Measurements from ENCODE around the gene TMPRSS6. TPM values are rescaled to one million over a fixed set of nuclear protein-coding genes. Genes with fewer than 3 reads are reported as not detected.

The TMPRSS6 gene
- total RNA-seq, 1 donor from 2014 or later, result 0.53 TPM

GRCh38 chr22:37112084-37112728 is 2.7 kb upstream of the TMPRSS6 start:
- Histone ChIP-seq H3K27ac (no peak overlapping the region), H3K27me3 (ENCODE audit: low read depth) (no peaks in the 10 kb centered on the region), H3K4me3 (no peak overlapping the region), H3K36me3 (no peaks in the 10 kb centered on the region), H3K9me3 (no peaks in the 10 kb centered on the region), H3K4me1 (no peaks in the 10 kb centered on the region)
- intact Hi-C loops (cut with DNase I), result no loop called here
- TF ChIP-seq, protein P1, sequence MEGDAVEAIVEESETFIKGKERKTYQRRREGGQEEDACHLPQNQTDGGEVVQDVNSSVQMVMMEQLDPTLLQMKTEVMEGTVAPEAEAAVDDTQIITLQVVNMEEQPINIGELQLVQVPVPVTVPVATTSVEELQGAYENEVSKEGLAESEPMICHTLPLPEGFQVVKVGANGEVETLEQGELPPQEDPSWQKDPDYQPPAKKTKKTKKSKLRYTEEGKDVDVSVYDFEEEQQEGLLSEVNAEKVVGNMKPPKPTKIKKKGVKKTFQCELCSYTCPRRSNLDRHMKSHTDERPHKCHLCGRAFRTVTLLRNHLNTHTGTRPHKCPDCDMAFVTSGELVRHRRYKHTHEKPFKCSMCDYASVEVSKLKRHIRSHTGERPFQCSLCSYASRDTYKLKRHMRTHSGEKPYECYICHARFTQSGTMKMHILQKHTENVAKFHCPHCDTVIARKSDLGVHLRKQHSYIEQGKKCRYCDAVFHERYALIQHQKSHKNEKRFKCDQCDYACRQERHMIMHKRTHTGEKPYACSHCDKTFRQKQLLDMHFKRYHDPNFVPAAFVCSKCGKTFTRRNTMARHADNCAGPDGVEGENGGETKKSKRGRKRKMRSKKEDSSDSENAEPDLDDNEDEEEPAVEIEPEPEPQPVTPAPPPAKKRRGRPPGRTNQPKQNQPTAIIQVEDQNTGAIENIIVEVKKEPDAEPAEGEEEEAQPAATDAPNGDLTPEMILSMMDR (IDR thresholded peaks at IDR 0.05), result no peak
- DNase-seq (no peak), ATAC-seq (no peak)

GRCh38 chr22:37111156-37111717 is 1.7 kb upstream of the TMPRSS6 start:
- TF ChIP-seq, protein P1 (IDR thresholded peaks at IDR 0.05), result no peak
- H3K4me3 ChIP-seq, result no peak overlapping the region
- H3K4me1 ChIP-seq, result no peaks in the 10 kb centered on the region
- no peaks in the 10 kb centered on the region for H3K27me3 ChIP-seq (ENCODE audit: low read depth)
- no peak overlapping the region for H3K27ac ChIP-seq
- H3K36me3 ChIP-seq, result no peaks in the 10 kb centered on the region
- DNase-seq, result no peak
- intact Hi-C loops (cut with DNase I), result no loop called here
- no peaks in the 10 kb centered on the region for H3K9me3 ChIP-seq
- ATAC-seq, result no peak

DNA sequence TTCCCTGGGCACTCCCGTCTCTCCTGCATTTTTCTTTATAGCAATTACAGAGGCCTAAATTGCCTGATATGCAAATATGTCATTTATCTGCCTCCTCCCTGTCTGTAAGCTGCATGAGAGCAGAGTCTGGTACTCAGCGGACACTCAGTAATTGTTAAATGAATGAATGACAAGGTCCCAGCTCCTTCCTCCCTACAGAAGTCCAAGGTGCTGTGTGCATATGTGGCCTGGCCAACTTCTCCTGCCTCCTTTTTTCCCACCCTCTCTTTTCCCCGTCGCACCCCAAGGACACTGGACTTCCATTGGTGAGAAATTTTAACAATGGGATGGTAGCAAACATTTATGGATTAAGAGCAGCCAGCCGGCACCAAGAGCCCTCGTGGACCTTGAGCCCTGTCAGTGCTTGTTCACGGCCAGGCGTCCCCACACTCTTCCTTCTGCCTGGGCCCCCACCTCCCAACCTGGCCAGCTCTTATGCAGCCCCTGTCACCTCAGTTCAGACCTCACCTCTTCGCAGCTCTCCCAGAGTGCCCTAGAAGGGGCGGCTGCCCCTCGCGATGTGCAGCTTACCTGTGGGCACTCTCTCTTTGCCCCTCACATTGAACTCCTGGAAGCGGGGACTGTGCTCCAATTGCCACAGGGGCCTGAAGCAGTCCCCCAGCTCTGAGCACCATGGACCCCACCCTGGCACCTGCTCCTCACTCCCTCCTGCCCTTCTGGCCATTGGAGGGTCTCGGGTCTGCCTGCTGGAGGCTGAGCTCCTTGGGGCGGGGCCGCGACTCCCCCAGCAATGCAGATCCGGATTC is 1.5 kb downstream of the TMPRSS6 start:
- DNase-seq, result no peak
- H3K27ac ChIP-seq, result no peak overlapping the region
- no peak for ATAC-seq
- no peaks in the 10 kb centered on the region for H3K9me3 ChIP-seq
- intact Hi-C loops (cut with DNase I), result no loop called here
- H3K4me1 ChIP-seq, result no peaks in the 10 kb centered on the region
- no peak overlapping the region for H3K4me3 ChIP-seq
- TF ChIP-seq, protein P1 (IDR thresholded peaks at IDR 0.05), result no peak
- no peaks in the 10 kb centered on the region for H3K36me3 ChIP-seq
- H3K27me3 ChIP-seq (ENCODE audit: low read depth), result no peaks in the 10 kb centered on the region

GRCh38 chr22:37105990-37106389 is 3.5 kb downstream of the TMPRSS6 start:
- H3K27ac ChIP-seq, result no peak overlapping the region
- TF ChIP-seq, protein P1 (IDR thresholded peaks at IDR 0.05), result no peak
- no peaks in the 10 kb centered on the region for H3K27me3 ChIP-seq (ENCODE audit: low read depth)
- no peaks in the 10 kb centered on the region for H3K36me3 ChIP-seq
- intact Hi-C loops (cut with DNase I), result no loop called here
- ATAC-seq (no peak), DNase-seq (no peak)
- H3K4me1 ChIP-seq, result no peaks in the 10 kb centered on the region
- no peaks in the 10 kb centered on the region for H3K9me3 ChIP-seq
- no peak overlapping the region for H3K4me3 ChIP-seq

GRCh38 chr22:37105154-37105553 is 4.4 kb downstream of the TMPRSS6 start:
- no peaks in the 10 kb centered on the region for H3K36me3 ChIP-seq
- H3K9me3 ChIP-seq, result no peaks in the 10 kb centered on the region
- H3K4me1 ChIP-seq, result peaks cover 3% of the 10 kb centered on the region
- H3K27ac ChIP-seq, result no peak overlapping the region
- TF ChIP-seq, protein P1 (IDR thresholded peaks at IDR 0.05), result no peak
- no peaks in the 10 kb centered on the region for H3K27me3 ChIP-seq (ENCODE audit: low read depth)
- ATAC-seq (no peak), DNase-seq (no peak)
- intact Hi-C loops (cut with DNase I), result no loop called here
- H3K4me3 ChIP-seq, result no peak overlapping the region
